HG03108 (cell line): ENCODE data around the gene NUMBL.
A peak's percentile ranks its signal among the peaks of the same experiment; 100 is the strongest.

Source experiments
- ATAC-seq: cut with Tn5 transposase; IDR thresholded peaks from one replicate; pipeline ENCODE4 v1.9.1; 2021; ENCODE audit warnings: moderate library complexity; ENCODE audit not compliant: unreplicated experiment

The NUMBL gene

GRCh38 chr19:40691421-40692211 is 1.2 kb upstream of the NUMBL start:
- no peak for ATAC-seq

- peak; percentile 40 for ATAC-seq
Measured at GRCh38 chr19:40690693-40691420, 406 bp upstream of the NUMBL start.

GRCh38 chr19:40689339-40690049 is 957 bp downstream of the NUMBL start:
- ATAC-seq, result no peak

GRCh38 chr19:40688987-40689338 is 1.5 kb downstream of the NUMBL start:
- ATAC-seq, result no peak

DNA sequence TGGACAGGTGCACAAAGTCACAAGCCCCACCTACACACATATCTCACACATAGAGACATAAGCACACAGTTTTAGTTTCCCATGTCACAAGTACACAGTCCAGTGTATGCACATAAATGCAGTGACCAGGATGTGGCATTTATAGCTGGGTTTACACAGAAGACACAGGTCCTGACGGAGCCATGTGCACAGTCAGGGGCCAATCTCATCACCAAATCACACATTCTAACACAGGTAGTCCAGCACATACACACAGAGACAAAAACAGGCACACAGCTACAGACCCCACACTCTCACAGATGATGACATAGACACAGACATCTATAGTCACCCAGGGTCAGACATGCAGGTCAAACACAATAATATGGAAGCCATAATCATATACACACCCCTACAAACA is 2.1 kb downstream of the NUMBL start:
- no peak for ATAC-seq

GRCh38 chr19:40687525-40688016 is 2.9 kb downstream of the NUMBL start:
- no peak for ATAC-seq

- ATAC-seq, result no peak
Measured at GRCh38 chr19:40686882-40687524, 3.4 kb downstream of the NUMBL start.

- ATAC-seq, result no peak
Measured at GRCh38 chr19:40685563-40685962, 4.9 kb downstream of the NUMBL start.

- no peak for ATAC-seq
Measured at GRCh38 chr19:40685016-40685526, 5.4 kb downstream of the NUMBL start.

DNA sequence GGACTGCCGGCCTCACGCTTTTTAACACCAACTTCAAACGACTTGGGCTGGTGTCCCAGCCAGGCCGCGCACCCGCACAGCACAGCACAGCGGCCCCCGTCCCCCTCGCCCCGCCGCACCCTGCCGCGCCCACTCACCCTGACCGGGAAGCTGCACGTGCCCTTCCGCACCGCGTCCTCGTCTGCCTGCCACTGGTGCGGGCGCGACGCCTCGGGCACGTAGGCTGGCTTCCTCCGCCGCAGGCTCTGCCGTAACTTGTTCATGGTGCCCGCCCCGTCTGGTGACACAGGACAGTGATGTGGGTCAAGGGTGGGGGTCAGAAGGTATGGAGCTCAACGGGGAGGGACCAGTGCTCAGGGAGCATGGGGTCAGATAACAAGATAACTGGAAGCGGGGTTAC is 6.2 kb downstream of the NUMBL start:
- no peak for ATAC-seq

GRCh38 chr19:40683437-40683836 is 7.0 kb downstream of the NUMBL start:
- no peak for ATAC-seq

GRCh38 chr19:40682431-40682964 is 8.0 kb downstream of the NUMBL start:
- ATAC-seq, result no peak

DNA sequence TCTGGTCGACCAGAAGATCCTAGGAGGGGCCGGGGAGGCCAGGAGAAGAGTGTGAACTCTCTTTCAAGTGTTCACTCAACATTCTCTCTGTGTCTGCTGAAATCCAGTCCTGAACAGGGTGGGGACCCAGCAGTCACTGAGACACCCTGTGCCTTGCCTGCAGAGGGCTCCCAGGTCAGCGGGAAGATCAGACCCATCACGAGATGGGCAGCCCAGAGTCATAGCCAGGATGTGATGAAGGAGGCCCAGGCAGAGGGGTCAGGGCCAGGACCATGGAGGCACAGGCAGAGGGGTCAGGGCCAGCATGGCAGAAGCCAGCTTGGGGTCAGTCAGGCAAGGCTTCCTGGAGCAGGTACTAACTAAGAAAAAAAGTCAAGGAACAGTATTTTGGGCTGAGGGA is 9.4 kb downstream of the NUMBL start:
- ATAC-seq, result no peak

DNA sequence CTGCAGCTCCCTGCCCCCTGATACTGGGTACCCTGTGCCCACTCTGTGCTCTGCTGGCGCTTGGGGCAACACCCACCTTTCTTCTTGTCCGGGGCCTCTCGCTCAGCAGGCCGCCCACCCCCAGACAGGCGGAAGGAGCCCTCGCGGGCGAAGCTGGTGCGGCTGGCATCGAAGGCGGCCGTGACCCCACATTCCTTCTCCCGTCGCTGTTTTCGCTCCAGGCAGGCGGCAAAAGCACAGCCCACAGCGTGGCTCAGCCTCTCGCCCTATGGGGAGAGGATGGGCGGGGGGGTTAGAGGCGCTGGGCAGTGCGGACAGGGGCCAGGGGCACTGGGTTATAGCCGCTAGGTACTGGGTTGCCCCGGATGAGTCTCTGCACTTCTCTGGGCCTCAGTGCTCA is 13.3 kb downstream of the NUMBL start:
- ATAC-seq, result no peak

- ATAC-seq, result no peak
Measured at GRCh38 chr19:40674291-40674690, 16.2 kb downstream of the NUMBL start.

- ATAC-seq, result no peak
Measured at GRCh38 chr19:40673397-40673796, 17.1 kb downstream of the NUMBL start.

GRCh38 chr19:40672573-40673299 is 17.7 kb downstream of the NUMBL start:
- ATAC-seq, result no peak

- ATAC-seq, result no peak
Measured at GRCh38 chr19:40672038-40672437, 18.4 kb downstream of the NUMBL start.

- no peak for ATAC-seq
Measured at GRCh38 chr19:40671404-40671803, 19.0 kb downstream of the NUMBL start.

DNA sequence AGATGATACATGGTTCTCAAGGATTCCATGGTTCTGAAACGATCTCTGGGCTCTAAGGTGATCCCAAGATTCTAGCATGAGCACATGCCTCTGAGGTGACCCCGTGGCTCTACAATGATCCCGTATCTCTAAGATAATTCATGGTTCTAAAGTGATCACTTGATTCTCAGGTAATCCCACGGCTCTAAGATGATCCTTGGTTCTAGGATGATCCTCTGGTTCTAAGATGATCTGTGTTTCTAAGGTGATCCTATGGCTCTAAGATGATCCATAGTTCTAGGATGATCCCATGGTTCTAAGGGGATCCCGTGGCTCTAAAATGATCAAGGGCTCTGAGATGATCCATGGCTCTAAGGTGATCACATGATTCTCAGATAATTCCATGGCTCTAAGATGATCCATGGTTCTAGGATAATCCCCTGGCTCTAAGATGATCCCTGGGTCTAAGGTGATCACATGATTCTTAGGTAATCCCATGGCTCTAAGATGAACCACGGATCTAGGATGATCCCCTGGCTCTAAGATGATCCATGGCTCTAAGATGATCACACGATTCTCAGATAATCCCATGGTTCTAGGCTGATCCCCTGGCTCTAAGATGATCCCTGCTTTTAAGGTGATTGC is 21.3 kb downstream of the NUMBL start:
- ATAC-seq, result no peak
